ENCODE measurements around the gene PDZRN3. TPM values are rescaled to one million over a fixed set of nuclear protein-coding genes. Genes with fewer than 3 reads are reported as not detected.

Gene PDZRN3
- total and polyA plus RNA-seq, 7 experiments from 2014 or later, result not detected

- H3K4me3 ChIP-seq (ENCODE audit: low read length), result no peak overlapping the region
- no peaks in the 10 kb centered on the region for H3K4me1 Mint-ChIP-seq
- ATAC-seq (peak; percentile 45), DNase-seq (peak in 6 of 9 donors; percentile 13 to 41 (median 21))
- intact Hi-C loops (cut with micrococcal nuclease), result loop anchor here in 1 of 2 donors (1.0 kb wide), 2 partner anchors 47 to 402 kb away; no protein-coding TSS in a partner anchor
- H3K9me3 ChIP-seq (ENCODE audit: control insufficient read depth in 2 of 3, low read length in 3 of 3), result no peaks in the 10 kb centered on the region
- H3K36me3 ChIP-seq (ENCODE audit: control insufficient read depth in 2 of 3, insufficient read depth in 3 of 3, low read length in 3 of 3), result no peaks in the 10 kb centered on the region
- no peak overlapping the region for H3K27ac Mint-ChIP-seq
- H3K27me3 ChIP-seq (ENCODE audit: control insufficient read depth in 2 of 2, insufficient read depth in 2 of 2, low read length in 2 of 2), result no peaks in the 10 kb centered on the region
- H3K4me1 ChIP-seq (ENCODE audit: control insufficient read depth in 2 of 2, insufficient read depth in 2 of 2, low read length in 2 of 2), result no peaks in the 10 kb centered on the region
- H3K36me3 Mint-ChIP-seq, result no peaks in the 10 kb centered on the region
- ChIA-PET CTCF (interaction anchor here (1.2 kb wide), 1 partner anchor 402 kb away, joined by 3 read pairs; no protein-coding TSS in a partner anchor), POLR2A (no interaction called here)
- no peak overlapping the region for H3K4me3 Mint-ChIP-seq
- no peak overlapping the region for H3K27ac ChIP-seq (ENCODE audit: low read depth, low read length)
- H3K9me3 Mint-ChIP-seq, result no peaks in the 10 kb centered on the region
- H3K27me3 Mint-ChIP-seq, result peaks cover 4 to 27% (median 19%) of the 10 kb centered on the region in 5 donors
Measured at GRCh38 chr3:73502609-73503583, 121.8 kb downstream of the PDZRN3 start.

GRCh38 chr3:73500321-73500720, 124.4 kb downstream of the PDZRN3 start:
- Mint-ChIP-seq H3K4me1 (no peaks in the 10 kb centered on the region), H3K4me3 (no peak overlapping the region), H3K27ac (no peak overlapping the region), H3K27me3 (peaks cover 4 to 24% (median 15%) of the 10 kb centered on the region in 5 donors), H3K36me3 (no peaks in the 10 kb centered on the region), H3K9me3 (no peaks in the 10 kb centered on the region)
- ChIA-PET CTCF (no interaction called here), POLR2A (no interaction called here)
- no peaks in the 10 kb centered on the region for H3K36me3 ChIP-seq (ENCODE audit: control insufficient read depth in 2 of 3, insufficient read depth in 3 of 3, low read length in 3 of 3)
- H3K27ac ChIP-seq (ENCODE audit: low read depth, low read length), result no peak overlapping the region
- ATAC-seq (no peak), DNase-seq (no peak)
- no peaks in the 10 kb centered on the region for H3K9me3 ChIP-seq (ENCODE audit: control insufficient read depth in 2 of 3, low read length in 3 of 3)
- intact Hi-C loops (cut with micrococcal nuclease), result no loop called here
- H3K4me1 ChIP-seq (ENCODE audit: control insufficient read depth in 2 of 2, insufficient read depth in 2 of 2, low read length in 2 of 2), result no peaks in the 10 kb centered on the region
- H3K4me3 ChIP-seq (ENCODE audit: low read length), result no peak overlapping the region
- H3K27me3 ChIP-seq (ENCODE audit: control insufficient read depth in 2 of 2, insufficient read depth in 2 of 2, low read length in 2 of 2), result no peaks in the 10 kb centered on the region

- no peak overlapping the region for H3K4me3 ChIP-seq (ENCODE audit: low read length)
- H3K36me3 Mint-ChIP-seq, result no peaks in the 10 kb centered on the region
- H3K4me1 ChIP-seq (ENCODE audit: control insufficient read depth in 2 of 2, insufficient read depth in 2 of 2, low read length in 2 of 2), result no peaks in the 10 kb centered on the region
- H3K27ac ChIP-seq (ENCODE audit: low read depth, low read length), result no peak overlapping the region
- H3K4me3 Mint-ChIP-seq, result no peak overlapping the region
- ATAC-seq (no peak), DNase-seq (no peak)
- H3K4me1 Mint-ChIP-seq, result no peaks in the 10 kb centered on the region
- ChIA-PET CTCF (no interaction called here), POLR2A (no interaction called here)
- intact Hi-C loops (cut with micrococcal nuclease), result no loop called here
- H3K36me3 ChIP-seq (ENCODE audit: control insufficient read depth in 2 of 3, insufficient read depth in 3 of 3, low read length in 3 of 3), result no peaks in the 10 kb centered on the region
- no peak overlapping the region for H3K27ac Mint-ChIP-seq
- peaks cover 4 to 26% (median 15%) of the 10 kb centered on the region in 5 donors for H3K27me3 Mint-ChIP-seq
- no peaks in the 10 kb centered on the region for H3K9me3 Mint-ChIP-seq
- H3K27me3 ChIP-seq (ENCODE audit: control insufficient read depth in 2 of 2, insufficient read depth in 2 of 2, low read length in 2 of 2), result no peaks in the 10 kb centered on the region
- no peaks in the 10 kb centered on the region for H3K9me3 ChIP-seq (ENCODE audit: control insufficient read depth in 2 of 3, low read length in 3 of 3)
Measured at GRCh38 chr3:73499787-73500186, 125.0 kb downstream of the PDZRN3 start.

- DNase-seq (no peak), ATAC-seq (no peak)
- H3K4me3 Mint-ChIP-seq, result no peak overlapping the region
- Histone ChIP-seq H3K27ac (ENCODE audit: low read depth, low read length) (no peak overlapping the region), H3K9me3 (ENCODE audit: control insufficient read depth in 2 of 3, low read length in 3 of 3) (no peaks in the 10 kb centered on the region), H3K4me1 (ENCODE audit: control insufficient read depth in 2 of 2, insufficient read depth in 2 of 2, low read length in 2 of 2) (no peaks in the 10 kb centered on the region), H3K27me3 (ENCODE audit: control insufficient read depth in 2 of 2, insufficient read depth in 2 of 2, low read length in 2 of 2) (no peaks in the 10 kb centered on the region), H3K4me3 (ENCODE audit: low read length) (no peak overlapping the region), H3K36me3 (ENCODE audit: control insufficient read depth in 2 of 3, insufficient read depth in 3 of 3, low read length in 3 of 3) (no peaks in the 10 kb centered on the region)
- POLR2A ChIA-PET, result no interaction called here
- CTCF ChIA-PET, result no interaction called here
- intact Hi-C loops (cut with micrococcal nuclease), result no loop called here
- peaks cover 7 to 29% (median 15%) of the 10 kb centered on the region in 5 donors for H3K27me3 Mint-ChIP-seq
- no peaks in the 10 kb centered on the region for H3K36me3 Mint-ChIP-seq
- no peak overlapping the region for H3K27ac Mint-ChIP-seq
- no peaks in the 10 kb centered on the region for H3K9me3 Mint-ChIP-seq
- no peaks in the 10 kb centered on the region for H3K4me1 Mint-ChIP-seq
Measured at GRCh38 chr3:73498764-73499622, 125.7 kb downstream of the PDZRN3 start.

- H3K4me3 ChIP-seq (ENCODE audit: low read length), result no peak overlapping the region
- Mint-ChIP-seq H3K4me1 (no peaks in the 10 kb centered on the region), H3K27ac (no peak overlapping the region), H3K27me3 (peaks cover 3 to 28% (median 15%) of the 10 kb centered on the region in 5 donors), H3K9me3 (no peaks in the 10 kb centered on the region), H3K4me3 (no peak overlapping the region), H3K36me3 (no peaks in the 10 kb centered on the region)
- POLR2A ChIA-PET, result no interaction called here
- H3K27me3 ChIP-seq (ENCODE audit: control insufficient read depth in 2 of 2, insufficient read depth in 2 of 2, low read length in 2 of 2), result no peaks in the 10 kb centered on the region
- DNase-seq, result no peak
- H3K4me1 ChIP-seq (ENCODE audit: control insufficient read depth in 2 of 2, insufficient read depth in 2 of 2, low read length in 2 of 2), result no peaks in the 10 kb centered on the region
- ATAC-seq, result no peak
- no peak overlapping the region for H3K27ac ChIP-seq (ENCODE audit: low read depth, low read length)
- intact Hi-C loops (cut with micrococcal nuclease), result no loop called here
- no peaks in the 10 kb centered on the region for H3K36me3 ChIP-seq (ENCODE audit: control insufficient read depth in 2 of 3, insufficient read depth in 3 of 3, low read length in 3 of 3)
- CTCF ChIA-PET, result no interaction called here
- no peaks in the 10 kb centered on the region for H3K9me3 ChIP-seq (ENCODE audit: control insufficient read depth in 2 of 3, low read length in 3 of 3)
Measured at GRCh38 chr3:73497646-73498406, 126.9 kb downstream of the PDZRN3 start.

GRCh38 chr3:73493543-73494308, 131.0 kb downstream of the PDZRN3 start:
- H3K27me3 Mint-ChIP-seq, result peaks cover 4 to 15% (median 7%) of the 10 kb centered on the region in 5 donors
- Histone ChIP-seq H3K4me3 (ENCODE audit: low read length) (no peak overlapping the region), H3K27me3 (ENCODE audit: control insufficient read depth in 2 of 2, insufficient read depth in 2 of 2, low read length in 2 of 2) (no peaks in the 10 kb centered on the region), H3K4me1 (ENCODE audit: control insufficient read depth in 2 of 2, insufficient read depth in 2 of 2, low read length in 2 of 2) (no peaks in the 10 kb centered on the region), H3K9me3 (ENCODE audit: control insufficient read depth in 2 of 3, low read length in 3 of 3) (no peaks in the 10 kb centered on the region), H3K27ac (ENCODE audit: low read depth, low read length) (no peak overlapping the region), H3K36me3 (ENCODE audit: control insufficient read depth in 2 of 3, insufficient read depth in 3 of 3, low read length in 3 of 3) (no peaks in the 10 kb centered on the region)
- no peaks in the 10 kb centered on the region for H3K4me1 Mint-ChIP-seq
- POLR2A ChIA-PET, result no interaction called here
- H3K9me3 Mint-ChIP-seq, result no peaks in the 10 kb centered on the region
- intact Hi-C loops (cut with micrococcal nuclease), result no loop called here
- no peak overlapping the region for H3K4me3 Mint-ChIP-seq
- H3K27ac Mint-ChIP-seq, result no peak overlapping the region
- CTCF ChIA-PET, result no interaction called here
- H3K36me3 Mint-ChIP-seq, result no peaks in the 10 kb centered on the region
- no peak for DNase-seq
- ATAC-seq, result no peak

Data from naive thymus-derived CD4-positive, alpha-beta T cell (primary cell).